Measurements from ENCODE around the gene PPP1R9A. TPM values are rescaled to one million over a fixed set of nuclear protein-coding genes. Genes with fewer than 3 reads are reported as not detected.
"Not testable (repeated sequence)": the region's sequence is repeated elsewhere in the genome, so short reads cannot be mapped to it uniquely, and the experiment has no call there.

PPP1R9A gene
- total RNA-seq, 4 donors from 2014 or later = 15.7 to 37.6 (median 27.6) TPM

DNA sequence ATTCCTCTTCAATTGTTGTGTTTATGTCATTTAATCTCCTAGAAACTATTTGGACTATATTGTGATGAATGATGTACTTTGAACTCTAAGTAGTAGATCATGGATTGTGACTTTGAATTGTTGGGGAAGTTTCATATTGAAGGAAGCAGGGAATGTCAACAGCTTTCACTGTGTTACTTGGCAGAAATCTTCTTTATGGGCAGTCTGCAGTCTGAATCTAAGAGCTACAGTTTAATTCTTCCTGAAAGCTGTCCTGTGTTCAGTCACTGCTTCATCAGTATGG, 91.6 kb downstream of the PPP1R9A start:
- no peak overlapping the region for H3K27ac ChIP-seq
- no peak overlapping the region for H3K4me3 ChIP-seq
- DNase-seq (ENCODE audit: low spot score in 2 of 2) = no peak
- H3K27me3 ChIP-seq = no peaks in the 10 kb centered on the region
- H3K36me3 ChIP-seq = no peaks in the 10 kb centered on the region
- H3K4me1 ChIP-seq = peaks cover 0 to 20% (median 0%) of the 10 kb centered on the region in 4 donors
- H3K9me3 ChIP-seq = no peaks in the 10 kb centered on the region
- TF ChIP-seq, protein P1, sequence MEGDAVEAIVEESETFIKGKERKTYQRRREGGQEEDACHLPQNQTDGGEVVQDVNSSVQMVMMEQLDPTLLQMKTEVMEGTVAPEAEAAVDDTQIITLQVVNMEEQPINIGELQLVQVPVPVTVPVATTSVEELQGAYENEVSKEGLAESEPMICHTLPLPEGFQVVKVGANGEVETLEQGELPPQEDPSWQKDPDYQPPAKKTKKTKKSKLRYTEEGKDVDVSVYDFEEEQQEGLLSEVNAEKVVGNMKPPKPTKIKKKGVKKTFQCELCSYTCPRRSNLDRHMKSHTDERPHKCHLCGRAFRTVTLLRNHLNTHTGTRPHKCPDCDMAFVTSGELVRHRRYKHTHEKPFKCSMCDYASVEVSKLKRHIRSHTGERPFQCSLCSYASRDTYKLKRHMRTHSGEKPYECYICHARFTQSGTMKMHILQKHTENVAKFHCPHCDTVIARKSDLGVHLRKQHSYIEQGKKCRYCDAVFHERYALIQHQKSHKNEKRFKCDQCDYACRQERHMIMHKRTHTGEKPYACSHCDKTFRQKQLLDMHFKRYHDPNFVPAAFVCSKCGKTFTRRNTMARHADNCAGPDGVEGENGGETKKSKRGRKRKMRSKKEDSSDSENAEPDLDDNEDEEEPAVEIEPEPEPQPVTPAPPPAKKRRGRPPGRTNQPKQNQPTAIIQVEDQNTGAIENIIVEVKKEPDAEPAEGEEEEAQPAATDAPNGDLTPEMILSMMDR (IDR thresholded peaks at IDR 0.05) = no peak
- TF ChIP-seq EP300 (IDR thresholded peaks at IDR 0.05) (no peak), POLR2A (IDR thresholded peaks at IDR 0.05) (no peak)

DNA sequence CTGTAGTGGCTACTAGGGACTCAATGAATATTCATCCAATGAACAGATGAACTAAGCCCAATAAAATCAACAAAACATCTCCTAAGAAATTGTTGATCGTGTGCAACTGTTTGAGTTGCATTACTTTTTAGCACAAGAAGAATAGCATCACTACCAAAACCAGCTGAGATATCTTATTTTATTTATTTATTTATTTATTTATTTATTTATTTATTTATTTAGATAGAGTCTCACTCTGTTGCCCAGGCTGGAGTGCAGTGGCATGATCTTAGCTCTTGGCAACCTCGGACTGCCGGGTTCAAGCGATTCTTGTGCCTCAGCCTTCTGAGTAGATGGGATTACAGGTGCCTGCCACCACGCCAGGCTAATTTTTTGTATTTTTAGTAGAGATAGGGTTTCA, 92.2 kb downstream of the PPP1R9A start:
- 95 to 98% methylated on average over 5 of the region's 5 CpGs for WGBS, 2 donors
- H3K9me3 ChIP-seq; H3K4me3 ChIP-seq; DNase-seq (ENCODE audit: low spot score in 2 of 2); H3K27ac ChIP-seq; H3K36me3 ChIP-seq; H3K27me3 ChIP-seq: not testable (repeated sequence)
- H3K4me1 ChIP-seq = peaks cover 0 to 25% (median 0%) of the 10 kb centered on the region in 4 donors

DNA sequence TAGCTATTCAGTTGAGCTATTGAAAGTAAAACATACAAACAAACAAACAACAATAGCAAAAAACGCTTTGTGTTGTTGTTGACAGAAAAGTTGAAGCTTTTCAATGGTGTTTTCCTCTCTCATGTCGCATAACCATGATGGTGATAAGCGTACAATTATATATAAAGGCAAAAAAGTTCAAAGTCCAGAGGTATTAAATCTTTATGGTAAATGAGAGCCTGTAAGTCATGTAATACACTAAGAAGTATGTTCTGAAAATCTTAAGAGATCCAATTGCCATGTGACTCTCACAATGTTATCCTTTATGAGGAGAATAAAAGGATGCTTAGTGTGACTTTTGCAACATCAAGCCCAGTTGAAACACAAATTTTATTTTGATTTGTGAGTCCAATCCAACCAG, 93.9 kb downstream of the PPP1R9A start:
- Histone ChIP-seq H3K36me3 (no peaks in the 10 kb centered on the region), H3K27ac (peak overlapping the region in 1 of 4 donors; percentile 42), H3K9me3 (no peaks in the 10 kb centered on the region), H3K4me3 (no peak overlapping the region), H3K27me3 (no peaks in the 10 kb centered on the region), H3K4me1 (peaks cover 0 to 27% (median 0%) of the 10 kb centered on the region in 4 donors)
- 56 to 62% methylated on average over 3 of the region's 3 CpGs for WGBS, 2 donors
- no peak for DNase-seq (ENCODE audit: low spot score in 2 of 2)
- no peak for TF ChIP-seq EP300 (IDR thresholded peaks at IDR 0.05)
- TF ChIP-seq, protein P1 (IDR thresholded peaks at IDR 0.05) = no peak
- no peak for TF ChIP-seq POLR2A (IDR thresholded peaks at IDR 0.05)

DNA sequence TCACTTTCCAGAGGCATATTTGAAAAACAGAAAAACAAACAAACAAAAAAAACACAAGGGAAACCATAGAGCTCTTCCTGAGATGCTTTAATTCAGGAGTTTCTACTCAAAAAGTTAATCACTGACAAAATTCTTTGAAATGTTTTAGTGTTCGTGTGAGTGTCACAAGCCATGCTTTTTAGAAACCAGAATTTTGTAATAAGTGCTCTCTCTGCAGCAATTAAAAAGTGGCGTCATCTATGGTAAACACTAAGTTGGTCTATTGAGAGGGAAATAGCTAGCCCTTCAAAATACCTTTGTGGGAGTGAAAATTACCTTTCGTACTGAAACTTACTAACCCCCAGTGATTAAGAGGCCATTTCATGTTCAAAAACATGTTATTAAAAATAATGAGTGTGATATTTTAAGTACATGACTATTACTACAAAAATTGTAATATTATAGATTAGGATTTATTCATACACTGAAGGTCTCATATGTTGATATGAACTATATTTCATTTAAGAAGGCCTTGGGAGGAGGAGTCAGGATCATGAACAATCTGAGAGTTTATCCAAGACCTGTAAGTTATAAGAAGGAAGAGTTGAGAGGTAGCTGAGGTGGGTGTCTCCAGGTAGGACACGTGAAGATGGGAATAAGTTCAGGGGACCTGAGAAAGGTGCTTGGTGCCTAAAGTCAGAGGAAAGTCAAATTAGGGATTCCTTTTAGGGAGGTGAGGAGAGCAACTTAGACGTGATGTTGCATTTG, 94.6 kb downstream of the PPP1R9A start:
- Histone ChIP-seq H3K9me3 (no peaks in the 10 kb centered on the region), H3K4me3 (no peak overlapping the region), H3K27ac (no peak overlapping the region), H3K27me3 (no peaks in the 10 kb centered on the region), H3K36me3 (no peaks in the 10 kb centered on the region), H3K4me1 (peaks cover 0 to 27% (median 0%) of the 10 kb centered on the region in 4 donors)
- 82 to 85% methylated on average over 5 of the region's 5 CpGs for WGBS, 2 donors
- no peak for DNase-seq (ENCODE audit: low spot score in 2 of 2)
- no peak for TF ChIP-seq EP300 (IDR thresholded peaks at IDR 0.05)
- TF ChIP-seq POLR2A (IDR thresholded peaks at IDR 0.05) = no peak
- TF ChIP-seq, protein P1 (IDR thresholded peaks at IDR 0.05) = no peak

DNA sequence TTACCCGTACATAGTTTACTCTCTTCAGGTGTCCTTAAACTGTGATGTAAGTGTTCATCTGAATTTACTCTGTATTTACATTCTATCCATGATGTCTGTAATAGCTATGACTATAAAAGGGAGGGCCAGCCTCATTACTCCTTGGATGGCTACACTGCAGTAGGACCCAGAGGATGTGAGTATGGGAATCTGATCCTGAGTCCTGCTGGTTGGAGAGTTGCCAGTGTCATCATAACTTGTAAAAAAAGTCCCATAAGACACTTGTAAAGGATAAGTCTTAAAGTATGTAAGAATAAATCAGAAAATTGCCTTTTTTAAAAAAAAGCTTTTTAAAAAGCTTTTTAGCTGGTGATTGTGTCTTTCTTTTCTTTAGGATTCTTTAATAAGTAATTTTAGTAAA, 95.4 kb downstream of the PPP1R9A start:
- TF ChIP-seq, protein P1 (IDR thresholded peaks at IDR 0.05) = no peak
- TF ChIP-seq POLR2A (IDR thresholded peaks at IDR 0.05) (no peak), EP300 (IDR thresholded peaks at IDR 0.05) (no peak)
- Histone ChIP-seq H3K4me1 (peaks cover 0 to 23% (median 0%) of the 10 kb centered on the region in 4 donors), H3K4me3 (no peak overlapping the region), H3K27ac (no peak overlapping the region), H3K9me3 (no peaks in the 10 kb centered on the region), H3K27me3 (no peaks in the 10 kb centered on the region), H3K36me3 (no peaks in the 10 kb centered on the region)
- no peak for DNase-seq (ENCODE audit: low spot score in 2 of 2)
- WGBS, 2 donors = 90 to 96% methylated on average over 1 of the region's 1 CpG

Measured in tibial nerve (tissue), 4 donors.